Measurements from ENCODE around the gene RAB7A. TPM values are rescaled to one million over a fixed set of nuclear protein-coding genes. Genes with fewer than 3 reads are reported as not detected.

RAB7A gene
- total and polyA plus RNA-seq, 4 donors = 72.8 to 392 (median 202) TPM

- peaks cover 5% of the 10 kb centered on the region for H3K4me1 ChIP-seq (ENCODE audit: control insufficient read depth, insufficient read depth, low read length)
- H3K27me3 ChIP-seq (ENCODE audit: control insufficient read depth, insufficient read depth, low read length) = no peaks in the 10 kb centered on the region
- DNase-seq (ENCODE audit: low read depth in 4 of 6, low spot score in 6 of 6) = no peak
- 96% methylated on average over 5 of the region's 5 CpGs for WGBS (ENCODE audit: insufficient coverage)
- H3K36me3 ChIP-seq (ENCODE audit: control insufficient read depth, insufficient read depth, low read length) = peaks cover 2% of the 10 kb centered on the region
- H3K9me3 ChIP-seq (ENCODE audit: control insufficient read depth, insufficient read depth, low read length) = peaks cover 2% of the 10 kb centered on the region
- H3K4me3 ChIP-seq (ENCODE audit: low read depth, low read length) = no peak overlapping the region
- no peak overlapping the region for H3K27ac ChIP-seq (ENCODE audit: low read depth, low read length)
Observed at GRCh38 chr3:128853826-128854225, 127.8 kb downstream of the RAB7A start.

GRCh38 chr3:128854475-128854874 lies 128.5 kb downstream of the RAB7A start:
- 94% methylated on average over 3 of the region's 3 CpGs for WGBS (ENCODE audit: insufficient coverage)
- Histone ChIP-seq H3K36me3 (ENCODE audit: control insufficient read depth, insufficient read depth, low read length) (peaks cover 2% of the 10 kb centered on the region), H3K27ac (ENCODE audit: low read depth, low read length) (no peak overlapping the region), H3K27me3 (ENCODE audit: control insufficient read depth, insufficient read depth, low read length) (no peaks in the 10 kb centered on the region), H3K4me1 (ENCODE audit: control insufficient read depth, insufficient read depth, low read length) (peaks cover 5% of the 10 kb centered on the region), H3K9me3 (ENCODE audit: control insufficient read depth, insufficient read depth, low read length) (peaks cover 8% of the 10 kb centered on the region), H3K4me3 (ENCODE audit: low read depth, low read length) (no peak overlapping the region)
- no peak for DNase-seq (ENCODE audit: low read depth in 4 of 6, low spot score in 6 of 6)

- Histone ChIP-seq H3K9me3 (ENCODE audit: control insufficient read depth, insufficient read depth, low read length) (peaks cover 10% of the 10 kb centered on the region), H3K4me3 (ENCODE audit: low read depth, low read length) (no peak overlapping the region), H3K27ac (ENCODE audit: low read depth, low read length) (no peak overlapping the region), H3K27me3 (ENCODE audit: control insufficient read depth, insufficient read depth, low read length) (no peaks in the 10 kb centered on the region), H3K36me3 (ENCODE audit: control insufficient read depth, insufficient read depth, low read length) (peaks cover 6% of the 10 kb centered on the region), H3K4me1 (ENCODE audit: control insufficient read depth, insufficient read depth, low read length) (no peaks in the 10 kb centered on the region)
- 78% methylated on average over 4 of the region's 4 CpGs for WGBS (ENCODE audit: insufficient coverage)
- DNase-seq (ENCODE audit: low read depth in 4 of 6, low spot score in 6 of 6) = no peak
Observed at GRCh38 chr3:128855569-128855968, 129.6 kb downstream of the RAB7A start.

- WGBS (ENCODE audit: insufficient coverage) = 91% methylated on average over 3 of the region's 3 CpGs
- Histone ChIP-seq H3K27me3 (ENCODE audit: control insufficient read depth, insufficient read depth, low read length) (no peaks in the 10 kb centered on the region), H3K9me3 (ENCODE audit: control insufficient read depth, insufficient read depth, low read length) (peaks cover 10% of the 10 kb centered on the region), H3K4me1 (ENCODE audit: control insufficient read depth, insufficient read depth, low read length) (peaks cover 4% of the 10 kb centered on the region), H3K27ac (ENCODE audit: low read depth, low read length) (no peak overlapping the region), H3K4me3 (ENCODE audit: low read depth, low read length) (no peak overlapping the region), H3K36me3 (ENCODE audit: control insufficient read depth, insufficient read depth, low read length) (peaks cover 13% of the 10 kb centered on the region)
- no peak for DNase-seq (ENCODE audit: low read depth in 4 of 6, low spot score in 6 of 6)
Observed at GRCh38 chr3:128858167-128858566, 132.2 kb downstream of the RAB7A start.

- 88% methylated on average over 6 of the region's 6 CpGs for WGBS (ENCODE audit: insufficient coverage)
- H3K9me3 ChIP-seq (ENCODE audit: control insufficient read depth, insufficient read depth, low read length) = peaks cover 10% of the 10 kb centered on the region
- H3K27ac ChIP-seq (ENCODE audit: low read depth, low read length) = no peak overlapping the region
- no peak overlapping the region for H3K4me3 ChIP-seq (ENCODE audit: low read depth, low read length)
- DNase-seq (ENCODE audit: low read depth in 4 of 6, low spot score in 6 of 6) = no peak
- H3K36me3 ChIP-seq (ENCODE audit: control insufficient read depth, insufficient read depth, low read length) = peaks cover 11% of the 10 kb centered on the region
- peaks cover 18% of the 10 kb centered on the region for H3K4me1 ChIP-seq (ENCODE audit: control insufficient read depth, insufficient read depth, low read length)
- no peaks in the 10 kb centered on the region for H3K27me3 ChIP-seq (ENCODE audit: control insufficient read depth, insufficient read depth, low read length)
Observed at GRCh38 chr3:128859630-128860029, 133.6 kb downstream of the RAB7A start.

GRCh38 chr3:128861491-128861890 lies 135.5 kb downstream of the RAB7A start:
- H3K4me1 ChIP-seq (ENCODE audit: control insufficient read depth, insufficient read depth, low read length) = peaks cover 32% of the 10 kb centered on the region
- H3K4me3 ChIP-seq (ENCODE audit: low read depth, low read length) = no peak overlapping the region
- DNase-seq (ENCODE audit: low read depth in 4 of 6, low spot score in 6 of 6) = no peak
- H3K36me3 ChIP-seq (ENCODE audit: control insufficient read depth, insufficient read depth, low read length) = peaks cover 11% of the 10 kb centered on the region
- H3K27me3 ChIP-seq (ENCODE audit: control insufficient read depth, insufficient read depth, low read length) = no peaks in the 10 kb centered on the region
- 92% methylated on average over 6 of the region's 6 CpGs for WGBS (ENCODE audit: insufficient coverage)
- no peak overlapping the region for H3K27ac ChIP-seq (ENCODE audit: low read depth, low read length)
- peaks cover 10% of the 10 kb centered on the region for H3K9me3 ChIP-seq (ENCODE audit: control insufficient read depth, insufficient read depth, low read length)

- H3K9me3 ChIP-seq (ENCODE audit: control insufficient read depth, insufficient read depth, low read length) = peaks cover 8% of the 10 kb centered on the region
- no peak for DNase-seq (ENCODE audit: low read depth in 4 of 6, low spot score in 6 of 6)
- 100% methylated on average over 1 of the region's 3 CpGs for WGBS (ENCODE audit: insufficient coverage)
Observed at GRCh38 chr3:128863560-128863959, 137.6 kb downstream of the RAB7A start.

More at GRCh38 chr3:128863560-128863959, 137.6 kb downstream of the RAB7A start:
- peaks cover 11% of the 10 kb centered on the region for H3K36me3 ChIP-seq (ENCODE audit: control insufficient read depth, insufficient read depth, low read length)
- H3K4me3 ChIP-seq (ENCODE audit: low read depth, low read length) = no peak overlapping the region
- peaks cover 32% of the 10 kb centered on the region for H3K4me1 ChIP-seq (ENCODE audit: control insufficient read depth, insufficient read depth, low read length)
- no peak overlapping the region for H3K27ac ChIP-seq (ENCODE audit: low read depth, low read length)
- H3K27me3 ChIP-seq (ENCODE audit: control insufficient read depth, insufficient read depth, low read length) = no peaks in the 10 kb centered on the region

Small RNA genes within 50 kb of the gene (small RNA-seq; reads per million reads assigned to genes)
- not detected for gene RF00399 (ENCODE audit: low replicate concordance)

Other genes starting within 250 kb of the RAB7A start
- gene GATA2, start 233.0 kb upstream of the RAB7A start, total RNA-seq = 1 to 10 TPM in 1 of 2 donors, under 1 TPM in 1; 0.99 to 4.6 TPM
- gene GATA2, start 233.0 kb upstream of the RAB7A start, polyA plus RNA-seq (ENCODE audit: insufficient read length in 2 of 2) = 1 to 10 TPM; 4.1 to 5.2 TPM
- gene RPN1, start 75.4 kb upstream of the RAB7A start, total RNA-seq = 100 to 1,000 TPM; 250 to 260 TPM
- 100 to 1,000 TPM; 142 to 147 TPM for gene RPN1, start 75.4 kb upstream of the RAB7A start, polyA plus RNA-seq (ENCODE audit: insufficient read length in 2 of 2)
- 10 to 100 TPM; 32.0 to 35.8 TPM for gene ACAD9, start 153.4 kb downstream of the RAB7A start, total RNA-seq
- gene ACAD9, start 153.4 kb downstream of the RAB7A start, polyA plus RNA-seq (ENCODE audit: insufficient read length in 2 of 2) = 10 to 100 TPM; 36.3 to 44.7 TPM